Endothelial cell of umbilical vein (primary cell): ENCODE measurements around the gene KRT222. TPM values are rescaled to one million over a fixed set of nuclear protein-coding genes. Genes with fewer than 3 reads are reported as not detected.

Source experiments
- BruUV-seq: library from RNA; stranded (reverse); fragments of 400-500 nt; replicated peaks from 2 replicates; lab custom pipeline; 2021; lab: Mats Ljungman, UMichigan
- CTCF ChIA-PET: fragments of 300-600, 350-600 bp; sonication (Branson Sonifier 250); formaldehyde crosslinking; loops from one replicate; lab custom pipeline; 2021; ENCODE audit warnings: antibody characterized with exemption, inconsistent platforms; lab: Charles Lee
- POLR2A ChIA-PET: fragments of 300-600, 350-600 bp; sonication (Branson Sonifier 250); formaldehyde crosslinking; loops from one replicate; lab custom pipeline; 2021; ENCODE audit warnings: antibody characterized with exemption, inconsistent platforms; lab: Charles Lee
- DNase-seq: peaks from one replicate; pipeline ENCODE4 v3.0.0-alpha.2; 2011; ENCODE audit warnings: low read depth, low spot score
- FAIRE-seq: peaks from 2 replicates; lab custom pipeline; 2011; peaks lifted over from hg19 to GRCh38; lab: Jason Lieb, UNC
- H2AFZ ChIP-seq: 2 replicates; pipeline ENCODE4 v1.6.0; 2012; ENCODE audit warnings: low read depth, low read length, control low read depth, inconsistent platforms
- H3K27ac ChIP-seq: 2 replicates; pipeline ENCODE4 v1.5.1; 2011; ENCODE audit warnings: low read depth, mild to moderate bottlenecking, control low read depth, low read length, moderate library complexity; ENCODE audit not compliant: insufficient read depth
- H3K27me3 ChIP-seq, 2 experiments: 2 replicates each; pipeline versions ENCODE4 v1.6.0 to v1.6.1; 2011; ENCODE audit warnings: low read length in 2 of 2, mixed read lengths in 1 of 2; ENCODE audit not compliant: control insufficient read depth in 2 of 2, insufficient read depth in 2 of 2
- H3K36me3 ChIP-seq, 2 experiments: 2 replicates in 1 of 2; 3 replicates in 1 of 2; pipeline ENCODE4 v1.5.1; 2011; ENCODE audit warnings: low read length in 2 of 2, mild to moderate bottlenecking in 1 of 2, moderate library complexity in 1 of 2; ENCODE audit not compliant: control insufficient read depth in 2 of 2, insufficient read depth in 2 of 2; ENCODE audit errors: extremely low read depth in 1 of 2
- H3K4me1 ChIP-seq: 3 replicates; pipeline ENCODE4 v1.5.1; 2011; ENCODE audit warnings: mild to moderate bottlenecking, low read length; ENCODE audit not compliant: control insufficient read depth, insufficient read depth; ENCODE audit errors: extremely low read depth
- H3K4me2 ChIP-seq: 2 replicates; pipeline ENCODE4 v1.6.1; 2011; ENCODE audit warnings: low read length, control low read depth, mixed read lengths; ENCODE audit not compliant: insufficient read depth
- H3K4me3 ChIP-seq, 3 experiments: fragments of 200-600 bp in 1 of 3; sonication (generic), shearing (Covaris generic) in 1 of 3; replicated peaks in 1 of 3; 2 replicates each; pipeline ENCODE4 v1.5.1; 2011 to 2016; ENCODE audit warnings: control low read depth in 3 of 3, low read length in 3 of 3, mild to moderate bottlenecking in 2 of 3, inconsistent platforms in 1 of 3, low read depth in 1 of 3, moderate library complexity in 1 of 3; ENCODE audit not compliant: insufficient read depth in 1 of 3
- H3K79me2 ChIP-seq: 2 replicates; pipeline ENCODE4 v1.6.0; 2012; ENCODE audit warnings: low read length, inconsistent platforms; ENCODE audit not compliant: control insufficient read depth, insufficient read depth
- H3K9ac ChIP-seq: replicated peaks from 2 replicates; pipeline ENCODE3; 2011; ENCODE audit warnings: low read length, control low read depth; ENCODE audit not compliant: insufficient read depth; ENCODE audit errors: extremely low read depth
- H3K9me1 ChIP-seq: replicated peaks from 3 replicates; pipeline ENCODE4 v1.6.0; 2011; ENCODE audit warnings: mild to moderate bottlenecking, low read length; ENCODE audit not compliant: control insufficient read depth, insufficient read depth; ENCODE audit errors: extremely low read depth
- H3K9me3 ChIP-seq: replicated peaks from 2 replicates; pipeline ENCODE4 v1.5.1; 2012; ENCODE audit warnings: low read length, inconsistent platforms; ENCODE audit not compliant: control insufficient read depth, insufficient read depth
- H4K20me1 ChIP-seq: replicated peaks from 2 replicates; pipeline ENCODE3; 2011; ENCODE audit warnings: mild to moderate bottlenecking, low read length; ENCODE audit not compliant: control insufficient read depth, insufficient read depth; ENCODE audit errors: extremely low read depth
- CTCF ChIP-seq, 2 donors: IDR thresholded peaks; 1 replicate in 1 of 2; 2 replicates in 1 of 2; pipeline ENCODE4 v1.5.1; 2011; ENCODE audit warnings: low read length in 2 of 2, mild to moderate bottlenecking in 2 of 2, moderate library complexity in 2 of 2, control low read depth in 1 of 2, inconsistent platforms in 1 of 2, low read depth in 1 of 2; ENCODE audit not compliant: insufficient read depth in 1 of 2; ENCODE audit errors: extremely low read depth in 1 of 2
- EZH2 ChIP-seq: IDR thresholded peaks from 2 replicates; pipeline ENCODE4 v1.6.1; 2012; ENCODE audit warnings: borderline replicate concordance, low read depth, mild to moderate bottlenecking, moderate library complexity, low read length, inconsistent platforms; ENCODE audit not compliant: severe bottlenecking
- FOS ChIP-seq: IDR thresholded peaks from 2 replicates; pipeline ENCODE4 v1.6.1; 2011; ENCODE audit warnings: mild to moderate bottlenecking, low read length, moderate library complexity, borderline replicate concordance; ENCODE audit not compliant: insufficient read depth
- GATA2 ChIP-seq: IDR thresholded peaks from 2 replicates; pipeline ENCODE4 v1.7.0; 2011; ENCODE audit warnings: low read depth, mild to moderate bottlenecking, moderate library complexity, mixed read lengths, low read length; ENCODE audit not compliant: insufficient read length, insufficient read depth
- JUN ChIP-seq: IDR thresholded peaks from 2 replicates; pipeline ENCODE4 v1.6.1; 2011; ENCODE audit warnings: borderline replicate concordance, low read depth; ENCODE audit not compliant: insufficient read length, insufficient read depth
- MAX ChIP-seq: IDR thresholded peaks from 2 replicates; pipeline ENCODE4 v1.6.1; 2011; ENCODE audit not compliant: insufficient read depth, insufficient read length
- MYC ChIP-seq: IDR thresholded peaks from one replicate; pipeline ENCODE4 v1.6.1; 2011; ENCODE audit warnings: mild to moderate bottlenecking, low read depth, low read length
- POLR2A ChIP-seq: IDR thresholded peaks from 2 replicates; pipeline ENCODE4 v1.6.1; 2012; ENCODE audit warnings: low read depth, mild to moderate bottlenecking, control low read depth, low read length
- POLR2AphosphoS5 ChIP-seq: IDR thresholded peaks from 2 replicates; pipeline ENCODE4 v1.6.1; 2012; ENCODE audit warnings: low read depth, mild to moderate bottlenecking, control low read depth, low read length, moderate library complexity; ENCODE audit not compliant: insufficient read depth
- dilution Hi-C: fragments of 300-500 bp; cut with MboI; formaldehyde crosslinking; loops from one replicate; pipeline ENCODE4 v1.15.0; 2019; ENCODE audit warnings: low sequenced_read_pairs; ENCODE audit not compliant: extremely low pct_ligation_motif_present
- intact Hi-C: fragments of 100-400 bp; cut with micrococcal nuclease; formaldehyde crosslinking; loops from one replicate; pipeline ENCODE4 v1.10.0; 2022
- polyA plus RNA-seq, 4 experiments: library from polyadenylated mRNA; depleted of rRNA in 3 of 4; stranded (reverse) in 3 of 4; unstranded in 1 of 4; fragments of >200 nt; gene quantifications; 2 replicates each; pipeline versions ENCODE4 v1.2.1 to v1.2.3, GENCODE V29; 2011 to 2012; ENCODE audit warnings: missing spikeins in 1 of 4
- total RNA-seq: library from RNA; stranded (reverse); gene quantifications from 2 replicates; pipeline ENCODE4 v1.2.3, GENCODE V29; 2021

Gene KRT222
- total and polyA plus RNA-seq, 2 donors (not counting 3 experiments of a cell fraction or from before 2014, with no cell fraction given) = not detected

- TF ChIP-seq FOS (no peak), MYC (no peak), POLR2A (no peak), EZH2 (no peak), CTCF (IDR thresholded peaks at IDR 0.05; ENCODE audit: extremely low read depth in 1 of 2, insufficient read depth in 1 of 2, low read depth in 1 of 2, low read length in 2 of 2) (no peak), MAX (no peak), POLR2AphosphoS5 (no peak), JUN (no peak), GATA2 (no peak)
- BruUV-seq = no TSS peak
- ChIA-PET POLR2A (no interaction called here), CTCF (interaction anchor here (1.0 to 3.8 kb wide), 4 partner anchors 7 to 1039 kb away, joined by 4 to 18 read pairs (median 5); no protein-coding TSS in a partner anchor)
- DNase-seq (no peak), FAIRE-seq (no peak)
- no peaks in the 10 kb centered on the region for H3K9me1 ChIP-seq
- H3K27me3 ChIP-seq = no peaks in the 10 kb centered on the region
- H3K9ac ChIP-seq = no peak overlapping the region
- no peak overlapping the region for H3K27ac ChIP-seq
- no peaks in the 10 kb centered on the region for H3K4me1 ChIP-seq
- intact Hi-C loops (loop anchor here (5.0 kb wide), 1 partner anchor 104 kb away; no protein-coding TSS in a partner anchor), dilution Hi-C loops (no loop called here)
- peaks cover 0 to 6% of the 10 kb centered on the region in 2 experiments for H3K36me3 ChIP-seq
- no peaks in the 10 kb centered on the region for H4K20me1 ChIP-seq
- H3K4me3 ChIP-seq = no peak overlapping the region
- H3K79me2 ChIP-seq = no peaks in the 10 kb centered on the region
- H3K9me3 ChIP-seq = no peaks in the 10 kb centered on the region
- H2AFZ ChIP-seq = no peak overlapping the region
- H3K4me2 ChIP-seq = no peak overlapping the region
Measured at GRCh38 chr17:40623419-40624210, 41.4 kb downstream of the KRT222 start.
